Measurements from ENCODE around the gene ITGAL.

The ITGAL gene

GRCh38 chr16:30566531-30566930 is 94.0 kb downstream of the ITGAL start:
- DNase-seq (ENCODE audit: extremely low read depth, low read depth): no peak
- no peak for TF ChIP-seq CTCF (IDR thresholded peaks at IDR 0.05; ENCODE audit: low read depth, low read length)

GRCh38 chr16:30567160-30567990 is 94.8 kb downstream of the ITGAL start:
- DNase-seq (ENCODE audit: extremely low read depth, low read depth): no peak
- no peak for TF ChIP-seq CTCF (IDR thresholded peaks at IDR 0.05; ENCODE audit: low read depth, low read length)

GRCh38 chr16:30567991-30568638 is 95.6 kb downstream of the ITGAL start:
- no peak for TF ChIP-seq CTCF (IDR thresholded peaks at IDR 0.05; ENCODE audit: low read depth, low read length)
- peak; percentile 38 for DNase-seq (ENCODE audit: extremely low read depth, low read depth)

- no peak for DNase-seq (ENCODE audit: extremely low read depth, low read depth)
- no peak for TF ChIP-seq CTCF (IDR thresholded peaks at IDR 0.05; ENCODE audit: low read depth, low read length)
These were observed 96.7 kb downstream of the ITGAL start for GRCh38 chr16:30569281-30569680.

- TF ChIP-seq CTCF (IDR thresholded peaks at IDR 0.05; ENCODE audit: low read depth, low read length): no peak
- no peak for DNase-seq (ENCODE audit: extremely low read depth, low read depth)
These were observed 97.4 kb downstream of the ITGAL start for GRCh38 chr16:30569746-30570635.

GRCh38 chr16:30570636-30571444 is 98.3 kb downstream of the ITGAL start:
- no peak for TF ChIP-seq CTCF (IDR thresholded peaks at IDR 0.05; ENCODE audit: low read depth, low read length)
- no peak for DNase-seq (ENCODE audit: extremely low read depth, low read depth)
